H1 (cell line): Measurements from ENCODE around the gene FRMD4B. TPM values are rescaled to one million over a fixed set of nuclear protein-coding genes. Genes with fewer than 3 reads are reported as not detected.

Experiments
- CHD7 ChIP-seq: fragments of 300-600 bp; sonication (generic); IDR thresholded peaks from 2 replicates; pipeline ENCODE4 v1.7.1; 2012; ENCODE audit warnings: low read length, moderate library complexity, mild to moderate bottlenecking, inconsistent platforms; ENCODE audit not compliant: insufficient replicate concordance
- CTCF ChIP-seq, 3 experiments: IDR thresholded peaks; 1 replicate in 2 of 3; 2 replicates in 1 of 3; pipeline versions ENCODE4 v1.5.1 to v1.6.1; 2011; ENCODE audit warnings: low read length in 3 of 3, mild to moderate bottlenecking in 3 of 3, inconsistent platforms in 2 of 3, low read depth in 1 of 3, moderate library complexity in 1 of 3; ENCODE audit not compliant: insufficient read depth in 1 of 3; ENCODE audit errors: control extremely low read depth in 1 of 3
- EP300 ChIP-seq, 2 experiments: IDR thresholded peaks; 1 replicate in 1 of 2; 2 replicates in 1 of 2; pipeline ENCODE4 v1.6.1; 2011 to 2012; ENCODE audit warnings: low read depth in 2 of 2, low read length in 2 of 2, mild to moderate bottlenecking in 2 of 2, borderline replicate concordance in 1 of 2, inconsistent platforms in 1 of 2, moderate library complexity in 1 of 2
- GTF2F1 ChIP-seq: IDR thresholded peaks from 2 replicates; pipeline ENCODE4 v1.6.1; 2012; ENCODE audit warnings: low read depth, low read length, improper control_type of control experiment, borderline replicate concordance
- KDM5A ChIP-seq: fragments of 200-600 bp; IDR thresholded peaks from 2 replicates; pipeline ENCODE4 v1.7.1; 2012; ENCODE audit warnings: mild to moderate bottlenecking, low read length, inconsistent platforms, mixed read lengths
- RFX5 ChIP-seq: IDR thresholded peaks from 2 replicates; pipeline ENCODE4 v1.6.1; 2011; ENCODE audit warnings: low read depth, low read length, improper control_type of control experiment, borderline replicate concordance
- SUZ12 ChIP-seq: fragments of 200-600 bp; sonication (generic); IDR thresholded peaks from 2 replicates; pipeline ENCODE4 v1.6.1; 2012; ENCODE audit warnings: mild to moderate bottlenecking, inconsistent platforms, low read length, moderate library complexity, mixed read lengths
- ZNF274 ChIP-seq: IDR thresholded peaks from 2 replicates; pipeline ENCODE4 v1.7.0; 2012; ENCODE audit warnings: low read length, borderline replicate concordance; ENCODE audit errors: extremely low read depth
- polyA plus RNA-seq, 7 experiments: library from polyadenylated mRNA; depleted of rRNA in 3 of 7; stranded (reverse) in 5 of 7; unstranded in 2 of 7; fragments of >200 nt in 5 of 7; fragments of 200-250 nt in 2 of 7; gene quantifications; 1 replicate in 5 of 7; 2 replicates in 1 of 7; 4 replicates in 1 of 7; pipeline versions ENCODE4 v1.2.1 to v1.2.3, GENCODE V29; 2011 to 2013; ENCODE audit warnings: missing spikeins in 2 of 7, mixed read lengths in 2 of 7
- total RNA-seq: library from RNA; stranded (reverse); fragmentation: NEBNext Ultra II Directional; extraction: Animal tissue kit (Norgen Biotek cat#: 25700); gene quantifications from 2 replicates; pipeline ENCODE4 v1.2.1, GENCODE V29; 2021

FRMD4B gene
- total and polyA plus RNA-seq, 2 of the 8 experiments (the other 6 are each of a cell fraction or from before 2014, with no cell fraction given) = 2.7 to 7.2 TPM

- TF ChIP-seq CHD7 (no peak), RFX5 (no peak), GTF2F1 (no peak), KDM5A (no peak), ZNF274 (no peak), CTCF (IDR thresholded peaks at IDR 0.05; ENCODE audit: control extremely low read depth in 1 of 3, insufficient read depth in 1 of 3, low read depth in 1 of 3, low read length in 3 of 3) (no peak), SUZ12 (no peak), EP300 (IDR thresholded peaks at IDR 0.05; ENCODE audit: borderline replicate concordance in 1 of 2, low read depth in 2 of 2, low read length in 2 of 2) (no peak)
Observed at GRCh38 chr3:69409011-69409410, 23.1 kb upstream of the FRMD4B start (continued).
